Heart left ventricle (tissue), 16 donors: ENCODE measurements around the gene IARS1. TPM values are rescaled to one million over a fixed set of nuclear protein-coding genes. Genes with fewer than 3 reads are reported as not detected.
A peak's percentile ranks its signal among the peaks of the same experiment; 100 is the strongest.

Source experiments
- ATAC-seq, 4 donors: fragments of 200-7000 bp; cut with Tn5 transposase; one replicate each; pipeline ENCODE4 v1.9.1; 2020 to 2022; ENCODE audit warnings: moderate library complexity in 4 of 4, mild to moderate bottlenecking in 3 of 4, moderate number of reproducible peaks in 1 of 4
- DNase-seq, 5 donors: peaks; one replicate each; pipeline ENCODE4 v3.0.0-alpha.2; 2020
- H3K27ac ChIP-seq, 12 donors: fragments of 200-600 bp; sonication (generic) in 4 of 12; one replicate each; pipeline versions ENCODE4 v1.5.0 to v1.8.0; 2016 to 2022; ENCODE audit warnings: mild to moderate bottlenecking in 2 of 12
- H3K27me3 ChIP-seq, 9 donors: fragments of 200-600 bp; sonication (generic) in 2 of 9; one replicate each; pipeline versions ENCODE4 v1.5.1 to v1.8.0; 2016 to 2022; ENCODE audit warnings: mild to moderate bottlenecking in 3 of 9
- H3K36me3 ChIP-seq, 9 donors: fragments of 200-600 bp; sonication (generic) in 2 of 9; one replicate each; pipeline versions ENCODE4 v1.5.0 to v1.8.0; 2018 to 2022; ENCODE audit warnings: mild to moderate bottlenecking in 2 of 9
- H3K4me1 ChIP-seq, 12 donors: fragments of 200-600 bp; sonication (generic) in 4 of 12; one replicate each; pipeline versions ENCODE4 v1.5.0 to v1.8.0; 2016 to 2022; ENCODE audit warnings: mild to moderate bottlenecking in 3 of 12
- H3K4me3 ChIP-seq, 12 donors: fragments of 200-600 bp; sonication (generic) in 4 of 12; one replicate each; pipeline versions ENCODE4 v1.5.0 to v1.8.0; 2017 to 2022; ENCODE audit warnings: mild to moderate bottlenecking in 9 of 12, moderate library complexity in 4 of 12
- H3K9me3 ChIP-seq, 12 donors: fragments of 200-600 bp; sonication (generic) in 4 of 12; one replicate each; pipeline versions ENCODE4 v1.5.0 to v1.8.0; 2016 to 2022; ENCODE audit warnings: mild to moderate bottlenecking in 1 of 12
- CTCF ChIP-seq, 12 donors: fragments of 200-600 bp; sonication (generic) in 4 of 12; IDR thresholded peaks; one replicate each; pipeline versions ENCODE4 v1.5.0 to v1.8.0; 2018 to 2022; ENCODE audit warnings: antibody characterized with exemption in 12 of 12, mild to moderate bottlenecking in 5 of 12
- POLR2A ChIP-seq, 2 donors: fragments of 450-650 bp; IDR thresholded peaks; one replicate each; pipeline ENCODE4 v1.6.1; 2017; ENCODE audit warnings: antibody characterized with exemption in 2 of 2, mild to moderate bottlenecking in 2 of 2, moderate library complexity in 2 of 2
- WGBS, 4 donors: extraction: QIAGEN DNeasy Blood & Tissue Kit in 2 of 4; methylation state at CpG; one replicate each; pipeline versions ENCODE4 v1.1.5 to v1.1.7; 2013 to 2018; 5-methylcytosine and 5-hydroxymethylcytosine counted together
- intact Hi-C, 10 donors: fragments of 100-400 bp; cut with DNase I; formaldehyde crosslinking; loops; one replicate each; pipeline versions ENCODE4 v1.11.1 to v1.14.2; 2022
- polyA plus RNA-seq, 2 donors: library from polyadenylated mRNA; stranded (reverse); fragments of 200-250 nt; gene quantifications; one replicate each; pipeline ENCODE4 v1.2.3, GENCODE V29; 2013
- total RNA-seq, 9 donors: library from RNA; depleted of rRNA in 2 of 9; stranded (reverse); fragments of >200 nt in 2 of 9; fragmentation: NEBNext Ultra II Directional in 3 of 9; extraction: Animal tissue kit (Norgen Biotek cat#: 25700) in 3 of 9; gene quantifications; one replicate each; pipeline versions ENCODE4 v1.1.0 to v1.2.4, GENCODE V29; 2016 to 2023
- donor health status: ischemic (EF 13 %, LVEDD 7.1; RV severe dilation, severe dysfunction).
- donor health status: healthy with polysubstance abuse.
- donor health status: DM: no; HTN: yes; CAD: no.
- donor health status: DM: no; HTN: no; CAD: no.
- donor health status: ischemic (EF 25% LVEDD 6.9; RV normal size, moderate dysfunction).
- donor health status: ischemic (EF 25% LVEDD 5.7; RV mildly dilated, moderate dysfunction).
- donor health status: healthy.
- donor health status: DM: yes; HTN: yes; CAD: no.
- donor health status: ischemic (EF 35%, LVEDD 5.7; RV mildly dilated, moderate dysfunction).
- donor health status: nonischemic (EF 11% LVEDD 7.7; RV severe dilation, severe dysfunction).
- donor health status: DM: yes; HTN: yes; CAD: no.
- donor health status: PGD.
- donor health status: ischemic (EF 29% LVEDD 5.4; RV normal size, mild dysfunction).
- donor health status: nonischemic (EF 23%, LVEDD 6.1; RV moderate dilation, normal function).

IARS1 gene
- total and polyA plus RNA-seq, 11 donors = 9.0 to 97.5 (median 68.1) TPM

GRCh38 chr9:92275541-92275940 lies 18.0 kb downstream of the IARS1 start:
- peaks cover 0 to 6% (median 0%) of the 10 kb centered on the region in 12 donors for H3K4me1 ChIP-seq
- peaks cover 0 to 100% (median 100%) of the 10 kb centered on the region in 9 donors for H3K36me3 ChIP-seq
- no peaks in the 10 kb centered on the region for H3K27me3 ChIP-seq
- H3K27ac ChIP-seq = no peak overlapping the region
- ATAC-seq = no peak
- no peaks in the 10 kb centered on the region for H3K9me3 ChIP-seq
- no peak for DNase-seq
- H3K4me3 ChIP-seq = no peak overlapping the region
- intact Hi-C loops = no loop called here
- 92 to 97% (median 95%) methylated on average over 6 of the region's 6 CpGs for WGBS, 4 donors
- TF ChIP-seq CTCF (IDR thresholded peaks at IDR 0.05) (no peak), POLR2A (IDR thresholded peaks at IDR 0.05) (no peak)

GRCh38 chr9:92270511-92270910 lies 23.0 kb downstream of the IARS1 start:
- Histone ChIP-seq H3K4me1 (no peaks in the 10 kb centered on the region), H3K9me3 (no peaks in the 10 kb centered on the region), H3K4me3 (no peak overlapping the region), H3K27me3 (no peaks in the 10 kb centered on the region), H3K27ac (no peak overlapping the region), H3K36me3 (peaks cover 4 to 100% (median 100%) of the 10 kb centered on the region in 9 donors)
- no peak for TF ChIP-seq POLR2A (IDR thresholded peaks at IDR 0.05)
- TF ChIP-seq CTCF (IDR thresholded peaks at IDR 0.05) = no peak
- no peak for ATAC-seq
- intact Hi-C loops = no loop called here
- no peak for DNase-seq
- WGBS, 4 donors = 94 to 97% (median 96%) methylated on average over 5 of the region's 5 CpGs

- intact Hi-C loops = no loop called here
- DNase-seq = peak in 1 of 5 donors; percentile 41
- H3K27me3 ChIP-seq = no peaks in the 10 kb centered on the region
- H3K4me1 ChIP-seq = no peaks in the 10 kb centered on the region
- H3K36me3 ChIP-seq = peaks cover 7 to 100% (median 100%) of the 10 kb centered on the region in 9 donors
- H3K27ac ChIP-seq = no peak overlapping the region
- no peak for TF ChIP-seq CTCF (IDR thresholded peaks at IDR 0.05)
- 42 to 58% (median 52%) methylated on average over 4 of the region's 4 CpGs for WGBS, 4 donors
- ATAC-seq = peak in 2 of 4 donors; percentile 55 to 74
- no peaks in the 10 kb centered on the region for H3K9me3 ChIP-seq
- no peak overlapping the region for H3K4me3 ChIP-seq
Measured at GRCh38 chr9:92266486-92266885, 27.0 kb downstream of the IARS1 start.

GRCh38 chr9:92265154-92265553 lies 28.3 kb downstream of the IARS1 start:
- H3K9me3 ChIP-seq = no peaks in the 10 kb centered on the region
- no peak overlapping the region for H3K27ac ChIP-seq
- intact Hi-C loops = no loop called here
- H3K4me1 ChIP-seq = no peaks in the 10 kb centered on the region
- DNase-seq (no peak), ATAC-seq (no peak)
- WGBS, 4 donors = 90 to 97% (median 95%) methylated on average over 3 of the region's 3 CpGs
- peaks cover 7 to 100% (median 100%) of the 10 kb centered on the region in 9 donors for H3K36me3 ChIP-seq
- H3K27me3 ChIP-seq = no peaks in the 10 kb centered on the region
- no peak overlapping the region for H3K4me3 ChIP-seq
- TF ChIP-seq CTCF (IDR thresholded peaks at IDR 0.05) = no peak
- TF ChIP-seq POLR2A (IDR thresholded peaks at IDR 0.05) = no peak
